ENCODE results near the gene CAMTA1. TPM values are rescaled to one million over a fixed set of nuclear protein-coding genes. Genes with fewer than 3 reads are reported as not detected.
"Not testable (repeated sequence)": the region's sequence is repeated elsewhere in the genome, so short reads cannot be mapped to it uniquely, and the experiment has no call there.

The CAMTA1 gene
- total RNA-seq, 1 experiment from 2014 or later, result 50.3 TPM

DNA sequence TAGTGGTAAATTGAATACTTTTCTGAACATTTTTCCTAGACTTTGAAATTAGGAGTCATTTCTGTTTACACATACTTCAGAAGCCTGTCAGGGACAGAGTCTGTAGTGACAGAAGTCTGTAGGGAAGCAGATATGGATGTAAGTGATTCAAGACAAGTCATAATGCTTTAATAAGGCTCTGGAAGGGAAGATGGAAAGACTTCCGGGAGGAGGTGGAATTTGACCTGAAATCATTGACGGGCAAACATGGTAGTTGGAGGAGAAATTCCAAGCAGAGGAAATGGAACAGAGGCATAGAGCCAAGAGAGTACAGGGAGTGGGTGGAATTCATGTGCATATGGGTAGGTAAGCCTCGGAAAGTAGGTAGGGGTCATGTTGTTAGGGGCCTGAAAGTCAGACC, 22.5 kb downstream of the CAMTA1 start:
- Mint-ChIP-seq H3K4me3 (ENCODE audit: low read depth, unreplicated experiment) (no peak overlapping the region), H3K4me1 (ENCODE audit: low read depth, unreplicated experiment) (peaks cover 7% of the 10 kb centered on the region), H3K27ac (ENCODE audit: unreplicated experiment) (no peak overlapping the region), H3K27me3 (ENCODE audit: unreplicated experiment) (no peaks in the 10 kb centered on the region), H3K9me3 (ENCODE audit: low read depth, unreplicated experiment) (no peaks in the 10 kb centered on the region), H3K36me3 (ENCODE audit: insufficient read depth, unreplicated experiment) (no peaks in the 10 kb centered on the region)
- CTCF ChIA-PET, result no interaction called here
- TF ChIP-seq, protein P1, sequence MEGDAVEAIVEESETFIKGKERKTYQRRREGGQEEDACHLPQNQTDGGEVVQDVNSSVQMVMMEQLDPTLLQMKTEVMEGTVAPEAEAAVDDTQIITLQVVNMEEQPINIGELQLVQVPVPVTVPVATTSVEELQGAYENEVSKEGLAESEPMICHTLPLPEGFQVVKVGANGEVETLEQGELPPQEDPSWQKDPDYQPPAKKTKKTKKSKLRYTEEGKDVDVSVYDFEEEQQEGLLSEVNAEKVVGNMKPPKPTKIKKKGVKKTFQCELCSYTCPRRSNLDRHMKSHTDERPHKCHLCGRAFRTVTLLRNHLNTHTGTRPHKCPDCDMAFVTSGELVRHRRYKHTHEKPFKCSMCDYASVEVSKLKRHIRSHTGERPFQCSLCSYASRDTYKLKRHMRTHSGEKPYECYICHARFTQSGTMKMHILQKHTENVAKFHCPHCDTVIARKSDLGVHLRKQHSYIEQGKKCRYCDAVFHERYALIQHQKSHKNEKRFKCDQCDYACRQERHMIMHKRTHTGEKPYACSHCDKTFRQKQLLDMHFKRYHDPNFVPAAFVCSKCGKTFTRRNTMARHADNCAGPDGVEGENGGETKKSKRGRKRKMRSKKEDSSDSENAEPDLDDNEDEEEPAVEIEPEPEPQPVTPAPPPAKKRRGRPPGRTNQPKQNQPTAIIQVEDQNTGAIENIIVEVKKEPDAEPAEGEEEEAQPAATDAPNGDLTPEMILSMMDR (IDR thresholded peaks at IDR 0.05; ENCODE audit: unreplicated experiment), result no peak
- BruUV-seq (replicated peaks), result no TSS peak
- no peak for DNase-seq
- intact Hi-C loops (cut with micrococcal nuclease; ENCODE audit: unreplicated experiment), result no loop called here

DNA sequence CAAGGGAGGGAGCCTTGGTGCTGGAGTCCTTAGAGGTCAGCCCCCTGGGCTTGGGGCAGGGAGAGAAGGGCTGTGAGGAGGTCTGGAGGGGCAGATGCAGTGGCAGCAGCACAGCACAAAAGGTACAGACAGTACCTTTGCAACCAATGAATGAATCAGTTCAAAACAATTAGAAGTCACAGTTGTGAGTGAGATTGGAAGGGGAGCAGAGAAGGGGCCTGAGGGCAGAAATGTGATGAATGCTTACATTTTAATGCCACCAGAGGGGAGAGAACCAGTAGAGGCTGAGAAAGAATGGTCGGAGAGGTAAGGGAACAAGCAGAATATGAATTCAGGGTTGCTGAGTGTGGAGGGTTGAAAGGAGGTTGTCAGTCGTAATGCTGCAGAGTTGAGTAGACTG, 24.2 kb downstream of the CAMTA1 start:
- Mint-ChIP-seq H3K4me3 (ENCODE audit: low read depth, unreplicated experiment) (no peak overlapping the region), H3K9me3 (ENCODE audit: low read depth, unreplicated experiment) (no peaks in the 10 kb centered on the region), H3K4me1 (ENCODE audit: low read depth, unreplicated experiment) (no peaks in the 10 kb centered on the region), H3K36me3 (ENCODE audit: insufficient read depth, unreplicated experiment) (no peaks in the 10 kb centered on the region), H3K27ac (ENCODE audit: unreplicated experiment) (no peak overlapping the region), H3K27me3 (ENCODE audit: unreplicated experiment) (no peaks in the 10 kb centered on the region)
- intact Hi-C loops (cut with micrococcal nuclease; ENCODE audit: unreplicated experiment), result no loop called here
- BruUV-seq (replicated peaks), result no TSS peak
- no peak for DNase-seq
- CTCF ChIA-PET, result no interaction called here
- TF ChIP-seq, protein P1 (IDR thresholded peaks at IDR 0.05; ENCODE audit: unreplicated experiment), result no peak

DNA sequence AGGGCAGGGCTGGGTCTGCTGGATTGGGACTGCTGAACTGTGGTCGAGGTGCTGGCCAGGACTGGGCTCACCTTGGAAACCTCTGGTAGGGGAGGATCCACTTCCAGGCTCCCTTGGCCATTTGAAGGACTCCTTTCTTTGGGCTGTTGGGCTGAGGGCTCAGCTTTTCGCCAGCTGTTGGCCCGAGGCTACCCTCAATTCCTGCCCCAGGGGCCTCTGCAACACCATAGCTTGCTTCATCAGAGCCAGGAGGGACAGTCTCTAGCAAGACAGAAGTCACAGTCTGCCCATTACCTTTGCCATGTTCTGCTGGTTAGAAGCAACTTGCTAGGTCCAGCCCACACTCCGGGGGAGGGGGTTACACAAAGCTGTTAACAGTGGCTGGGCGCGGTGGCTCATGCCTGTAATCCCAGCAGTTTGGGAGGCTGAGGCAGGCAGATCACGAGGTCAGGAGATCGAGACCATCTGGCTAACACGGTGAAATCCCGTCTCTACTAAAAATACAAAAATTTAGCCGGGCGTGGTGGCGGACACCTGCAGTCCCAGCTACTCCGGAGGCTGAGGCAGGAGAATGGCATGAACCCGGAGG, 25.0 kb downstream of the CAMTA1 start:
- H3K36me3 Mint-ChIP-seq (ENCODE audit: insufficient read depth, unreplicated experiment); H3K27ac Mint-ChIP-seq (ENCODE audit: unreplicated experiment); DNase-seq; H3K4me1 Mint-ChIP-seq (ENCODE audit: low read depth, unreplicated experiment); intact Hi-C loops (cut with micrococcal nuclease; ENCODE audit: unreplicated experiment); H3K4me3 Mint-ChIP-seq (ENCODE audit: low read depth, unreplicated experiment); H3K9me3 Mint-ChIP-seq (ENCODE audit: low read depth, unreplicated experiment); H3K27me3 Mint-ChIP-seq (ENCODE audit: unreplicated experiment); BruUV-seq (replicated peaks); CTCF ChIA-PET: not testable (repeated sequence)

DNA sequence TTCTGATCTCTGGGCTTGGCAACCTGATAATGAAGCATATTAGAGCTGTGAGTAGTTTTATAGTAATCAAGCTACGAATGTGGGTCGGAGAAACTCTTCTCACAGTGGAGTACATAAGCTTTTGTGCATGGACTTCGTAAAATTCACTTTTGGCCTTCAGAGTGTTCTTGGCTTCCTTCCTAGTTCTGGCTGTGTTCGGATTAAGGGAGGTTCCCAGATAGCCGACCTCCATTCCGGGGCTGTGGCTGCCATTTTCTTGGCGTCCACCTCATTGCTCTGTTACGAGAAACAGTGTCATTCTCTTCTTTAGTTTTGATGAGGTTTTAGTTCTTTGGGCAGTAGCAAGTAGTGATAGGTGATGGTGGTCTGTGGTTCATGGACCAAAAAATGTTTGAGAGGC, 26.3 kb downstream of the CAMTA1 start:
- no TSS peak for BruUV-seq (replicated peaks)
- H3K36me3 Mint-ChIP-seq (ENCODE audit: insufficient read depth, unreplicated experiment), result no peaks in the 10 kb centered on the region
- no peak overlapping the region for H3K27ac Mint-ChIP-seq (ENCODE audit: unreplicated experiment)
- peaks cover 6% of the 10 kb centered on the region for H3K4me1 Mint-ChIP-seq (ENCODE audit: low read depth, unreplicated experiment)
- intact Hi-C loops (cut with micrococcal nuclease; ENCODE audit: unreplicated experiment), result no loop called here
- CTCF ChIA-PET, result interaction anchor here (0.6 kb wide), 1 partner anchor 139 kb away, joined by 4 read pairs; no protein-coding TSS in a partner anchor
- H3K27me3 Mint-ChIP-seq (ENCODE audit: unreplicated experiment), result no peaks in the 10 kb centered on the region
- H3K9me3 Mint-ChIP-seq (ENCODE audit: low read depth, unreplicated experiment), result no peaks in the 10 kb centered on the region
- TF ChIP-seq, protein P1 (IDR thresholded peaks at IDR 0.05; ENCODE audit: unreplicated experiment), result no peak
- DNase-seq, result no peak
- H3K4me3 Mint-ChIP-seq (ENCODE audit: low read depth, unreplicated experiment), result no peak overlapping the region

DNA sequence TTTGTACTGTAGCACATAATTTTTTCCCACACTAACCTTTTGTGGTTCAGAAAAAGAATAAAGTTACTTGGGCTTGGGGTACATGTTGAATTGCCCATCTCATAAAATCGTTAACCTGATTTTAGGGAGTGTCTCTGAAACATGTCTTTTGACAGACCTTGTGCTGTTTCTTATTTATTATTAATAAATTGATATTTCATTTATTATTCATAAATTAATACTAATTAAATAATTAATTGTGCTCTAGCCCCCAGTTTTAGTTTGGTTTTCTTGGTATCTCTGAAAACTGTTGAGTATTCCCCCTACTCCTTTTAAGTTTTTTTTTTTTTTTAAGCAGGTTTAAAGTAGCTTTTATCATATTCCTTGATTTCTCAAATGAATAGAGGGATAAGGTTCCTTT, 27.9 kb downstream of the CAMTA1 start:
- TF ChIP-seq, protein P1 (IDR thresholded peaks at IDR 0.05; ENCODE audit: unreplicated experiment), result no peak
- Mint-ChIP-seq H3K4me1 (ENCODE audit: low read depth, unreplicated experiment) (peaks cover 18% of the 10 kb centered on the region), H3K9me3 (ENCODE audit: low read depth, unreplicated experiment) (no peaks in the 10 kb centered on the region), H3K4me3 (ENCODE audit: low read depth, unreplicated experiment) (no peak overlapping the region), H3K27me3 (ENCODE audit: unreplicated experiment) (no peaks in the 10 kb centered on the region), H3K27ac (ENCODE audit: unreplicated experiment) (no peak overlapping the region), H3K36me3 (ENCODE audit: insufficient read depth, unreplicated experiment) (no peaks in the 10 kb centered on the region)
- CTCF ChIA-PET, result interaction anchor here (0.6 kb wide), 1 partner anchor 13 kb away, joined by 3 read pairs; no protein-coding TSS in a partner anchor
- intact Hi-C loops (cut with micrococcal nuclease; ENCODE audit: unreplicated experiment), result no loop called here
- no peak for DNase-seq
- no TSS peak for BruUV-seq (replicated peaks)
